HG03280 (cell line): Measurements from ENCODE around the gene ATXN7L1.
A peak's percentile ranks its signal among the peaks of the same experiment; 100 is the strongest.

Experiments
- ATAC-seq: cut with Tn5 transposase; IDR thresholded peaks from one replicate; pipeline ENCODE4 v1.9.1; 2021; ENCODE audit warnings: mild to moderate bottlenecking, moderate library complexity; ENCODE audit not compliant: unreplicated experiment

ATXN7L1 gene

DNA sequence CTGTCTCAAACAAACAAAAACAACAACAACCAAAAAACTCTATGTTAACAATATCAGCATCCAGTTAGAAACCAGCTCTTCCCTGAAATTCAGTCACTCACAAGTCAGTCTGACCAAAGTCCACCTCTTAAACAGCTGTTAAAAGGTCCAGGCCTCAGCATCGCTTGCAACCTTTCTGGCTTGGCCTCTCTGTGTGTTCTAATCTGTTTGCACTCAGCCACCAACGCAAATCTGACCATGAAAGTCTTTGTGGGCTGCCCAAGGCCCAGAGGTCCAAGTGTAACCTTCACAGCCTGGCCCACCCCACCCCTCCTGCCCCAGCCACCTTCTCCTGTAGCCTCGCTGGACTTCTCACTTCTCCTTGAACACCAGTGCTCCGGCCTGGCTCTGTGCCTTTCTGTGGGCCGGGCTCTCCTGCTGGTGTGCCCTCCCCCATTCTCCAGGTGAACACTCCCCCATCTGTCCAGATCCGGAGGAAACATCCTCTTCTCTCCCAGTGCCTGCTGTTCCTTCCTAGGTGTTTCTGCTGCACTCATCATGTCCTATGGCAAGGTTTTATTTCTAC, 222.9 kb downstream of the ATXN7L1 start:
- ATAC-seq = no peak

DNA sequence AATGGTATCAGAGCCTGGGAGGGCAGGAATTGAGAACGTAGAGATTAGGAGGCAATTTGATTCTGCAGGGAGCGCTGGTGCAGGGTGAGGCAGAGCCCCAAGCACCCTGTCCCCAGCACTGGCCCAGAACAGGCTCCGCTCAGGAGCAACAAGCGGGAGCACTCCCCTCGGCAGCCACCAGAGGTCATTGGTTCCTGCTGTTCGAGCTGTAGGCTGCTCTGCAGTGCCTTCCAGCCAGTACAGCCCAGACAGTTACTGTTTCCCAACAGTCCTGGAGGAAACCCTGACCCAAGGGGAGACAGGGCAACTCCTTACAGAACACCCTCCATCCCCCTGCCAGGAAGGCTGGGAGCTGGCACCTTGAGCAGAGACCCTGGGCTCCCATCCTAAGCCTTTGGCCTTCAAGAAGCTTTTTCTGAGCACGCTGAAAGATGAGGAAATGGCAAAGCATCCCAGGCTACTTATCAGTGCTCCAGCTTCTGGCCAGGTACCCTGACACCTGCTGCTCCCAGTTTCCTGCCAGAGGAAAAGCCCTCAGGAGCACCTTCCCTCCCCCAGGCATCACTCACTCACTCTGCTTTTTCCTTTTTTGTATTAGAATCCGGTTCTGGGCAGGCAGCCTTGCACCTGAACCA, 223.9 kb downstream of the ATXN7L1 start:
- ATAC-seq = peak; percentile 74

- no peak for ATAC-seq
Observed at GRCh38 chr7:105651798-105652197, 224.6 kb downstream of the ATXN7L1 start.

DNA sequence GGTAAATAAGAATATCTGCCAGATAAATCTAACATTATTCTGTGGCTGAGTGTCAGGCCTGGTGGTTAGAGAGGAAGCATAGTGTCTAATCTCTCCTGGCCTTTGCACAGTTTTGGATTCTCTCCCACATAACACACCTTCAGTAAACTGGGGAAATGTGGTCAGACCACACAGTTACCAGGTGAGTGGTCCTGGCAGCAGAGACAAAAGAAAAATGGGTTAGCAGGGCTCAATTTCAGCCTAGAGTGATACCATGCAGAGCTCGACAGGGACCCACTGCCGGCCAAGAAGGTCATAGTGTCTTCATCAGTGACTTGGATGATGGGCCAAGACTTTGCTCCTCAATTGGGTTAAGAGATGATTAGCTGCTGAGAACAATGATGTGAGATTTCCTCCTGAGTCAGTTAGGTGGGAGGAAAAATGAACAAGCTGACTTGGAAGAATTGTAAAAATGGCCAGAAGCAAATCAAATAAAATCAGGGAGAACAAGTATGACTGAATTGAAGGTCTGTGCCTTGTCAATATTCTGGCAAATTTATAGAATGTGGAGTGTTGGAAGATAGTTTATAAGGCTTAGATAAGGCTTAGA, 225.9 kb downstream of the ATXN7L1 start:
- no peak for ATAC-seq

GRCh38 chr7:105649727-105650381, 226.5 kb downstream of the ATXN7L1 start:
- no peak for ATAC-seq

DNA sequence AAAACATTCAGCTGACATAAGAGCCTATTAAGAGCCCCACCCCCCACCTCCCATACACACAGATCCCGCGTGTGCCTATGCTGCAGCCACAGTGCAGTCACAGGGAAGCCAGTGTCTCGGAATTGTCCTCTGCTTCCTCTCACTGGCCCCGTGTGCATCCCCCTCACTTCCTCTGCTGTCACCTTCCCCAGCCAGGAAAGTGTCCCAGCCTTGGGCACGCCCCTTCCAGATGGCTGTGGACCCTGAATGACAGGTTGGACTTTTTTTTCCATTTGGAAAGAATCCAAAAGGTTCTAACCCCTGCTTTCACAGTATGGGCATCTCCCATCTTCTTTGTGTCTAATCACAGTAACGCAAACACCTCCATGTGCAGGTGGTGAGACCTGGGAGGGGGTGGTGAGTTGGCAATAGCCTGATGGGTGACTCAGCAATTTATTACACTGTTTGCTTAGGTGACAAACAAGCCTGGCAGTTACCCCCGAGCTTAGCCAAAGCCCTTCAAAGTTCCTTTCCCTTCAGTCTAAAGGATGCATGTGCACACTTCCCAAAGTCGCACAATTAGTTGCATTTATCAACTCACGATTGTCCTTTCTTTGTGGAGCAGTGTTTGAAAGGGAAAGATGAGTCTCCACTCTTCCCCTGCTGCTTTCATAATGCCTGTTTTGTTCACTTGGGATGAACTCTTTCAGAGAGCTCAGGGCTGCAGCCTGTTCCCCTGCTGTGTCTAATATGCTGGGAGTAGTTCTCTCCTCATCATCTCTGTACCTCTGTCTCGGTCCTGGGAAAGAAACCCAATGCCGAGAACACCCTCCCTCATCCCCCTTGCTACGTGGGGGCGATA, 227.6 kb downstream of the ATXN7L1 start:
- ATAC-seq = no peak

- no peak for ATAC-seq
Observed at GRCh38 chr7:105647591-105647990, 228.8 kb downstream of the ATXN7L1 start.

DNA sequence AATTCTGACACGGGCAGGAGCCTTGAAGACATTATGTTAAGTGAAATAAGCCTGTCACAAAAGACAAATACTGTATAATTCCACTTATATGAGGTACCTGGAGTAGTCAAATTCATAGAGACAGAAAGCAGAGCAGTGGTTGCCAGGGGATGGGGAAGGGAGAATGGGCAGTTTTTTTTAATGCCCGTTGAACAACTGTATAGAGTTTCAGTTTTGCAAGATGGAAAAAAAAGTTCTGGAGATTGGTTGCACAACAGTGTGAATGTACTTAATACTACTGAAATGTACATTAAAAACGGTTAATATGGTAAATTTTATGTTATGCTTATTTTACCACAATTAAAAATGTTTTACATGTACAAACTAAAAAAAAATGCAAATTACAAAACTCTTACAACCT, 231.5 kb downstream of the ATXN7L1 start:
- no peak for ATAC-seq

DNA sequence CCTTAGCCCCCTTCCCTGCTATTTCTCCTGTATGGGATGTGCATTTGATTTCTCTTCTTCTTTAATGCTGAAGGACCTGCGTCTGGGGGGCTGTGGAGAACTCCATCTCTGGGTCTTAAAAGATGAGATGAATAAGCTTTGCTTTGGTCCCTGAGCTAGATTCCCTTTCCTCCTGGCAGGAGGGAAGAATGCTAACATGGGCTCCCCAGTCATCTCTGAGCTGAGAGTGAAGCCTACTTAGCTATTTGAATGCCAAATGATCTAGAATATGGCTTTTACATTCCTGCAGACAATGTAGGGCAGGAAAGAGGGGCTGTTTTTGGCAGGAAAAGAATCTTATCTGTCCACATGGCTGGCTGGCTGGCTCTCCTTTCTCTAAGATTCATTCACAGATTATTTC, 232.5 kb downstream of the ATXN7L1 start:
- ATAC-seq = no peak

DNA sequence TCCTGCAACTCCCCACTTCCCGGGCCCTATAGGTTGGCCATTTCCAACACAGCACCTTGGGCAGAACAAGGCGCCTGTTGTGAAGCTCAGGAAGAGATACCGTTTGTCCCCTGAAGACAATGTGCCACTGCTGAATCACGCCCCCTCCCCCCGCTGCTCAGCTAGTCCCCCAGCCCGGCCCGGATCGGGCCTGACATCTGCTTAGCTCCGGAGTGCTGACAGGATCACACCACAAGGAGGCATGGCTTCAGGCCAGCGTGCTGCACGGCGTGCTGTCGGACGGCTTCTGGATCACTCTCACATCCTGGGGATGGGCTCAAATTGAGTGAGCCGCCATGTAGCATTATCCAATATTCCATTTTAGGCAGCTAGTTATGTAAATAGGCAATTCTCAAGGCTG, 233.0 kb downstream of the ATXN7L1 start:
- ATAC-seq = no peak

DNA sequence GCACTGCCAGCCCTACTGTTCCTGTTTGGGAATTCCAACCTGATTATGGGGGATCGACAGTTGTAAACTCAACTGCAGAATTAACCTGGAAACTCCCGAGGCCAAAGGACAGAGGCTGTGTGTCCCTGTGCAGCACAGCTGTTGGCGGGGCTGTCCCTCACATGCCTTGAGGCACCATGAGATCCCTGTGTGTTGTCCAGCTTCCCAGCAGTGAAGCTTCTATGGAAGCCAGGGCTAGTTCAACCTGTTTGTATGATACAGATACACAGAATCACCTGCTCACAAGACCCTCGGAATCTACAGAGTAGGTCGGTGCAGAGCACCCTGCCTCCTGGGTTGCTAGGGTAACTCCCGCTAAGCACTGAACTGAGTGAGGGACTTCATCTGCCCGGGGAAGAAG, 234.1 kb downstream of the ATXN7L1 start:
- no peak for ATAC-seq

DNA sequence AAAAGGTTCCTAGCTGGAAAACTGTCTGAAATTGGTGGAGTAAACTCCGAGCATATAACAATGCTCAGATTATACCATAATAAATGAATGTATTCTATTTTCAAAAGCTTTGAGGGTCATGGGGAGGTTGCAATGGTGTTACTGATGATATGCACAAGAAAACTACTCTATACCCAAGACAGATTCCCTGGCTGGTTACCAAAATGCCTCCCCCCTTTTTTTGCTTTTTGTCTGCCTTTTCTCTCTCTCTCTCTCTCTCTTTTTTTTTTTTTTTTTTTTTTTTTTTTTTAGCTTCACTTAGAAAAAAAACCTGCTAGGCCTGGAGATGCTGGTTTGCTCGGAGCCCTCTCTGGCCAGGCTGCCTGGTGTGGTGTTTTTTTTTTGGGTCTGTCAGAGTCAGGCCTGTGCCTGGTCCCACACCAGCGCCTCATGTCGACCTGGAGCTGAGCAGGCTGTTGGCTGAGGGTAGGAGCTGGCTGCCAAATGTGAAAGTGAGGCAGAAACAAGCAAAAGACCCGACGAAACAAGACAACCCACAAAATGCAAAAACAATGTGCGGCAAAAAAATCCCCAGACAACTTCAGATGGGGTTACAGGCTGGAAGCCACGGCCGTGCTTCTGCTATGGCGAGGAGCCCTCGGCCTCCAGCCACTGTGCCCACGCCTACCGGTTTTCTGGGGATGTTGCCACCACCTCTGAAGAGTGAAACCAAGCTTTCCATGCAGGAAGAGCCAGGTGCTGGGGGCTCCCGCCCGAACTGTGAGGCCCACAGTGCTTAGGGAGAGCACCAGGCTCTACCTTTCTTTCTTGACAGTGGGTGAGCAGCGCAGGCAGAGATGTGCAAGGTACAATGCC, 235.2 kb downstream of the ATXN7L1 start:
- ATAC-seq = no peak

GRCh38 chr7:105639667-105640493, 236.5 kb downstream of the ATXN7L1 start:
- ATAC-seq = no peak

- no peak for ATAC-seq
Observed at GRCh38 chr7:105638902-105639495, 237.4 kb downstream of the ATXN7L1 start.

GRCh38 chr7:105638334-105638733, 238.1 kb downstream of the ATXN7L1 start:
- no peak for ATAC-seq

DNA sequence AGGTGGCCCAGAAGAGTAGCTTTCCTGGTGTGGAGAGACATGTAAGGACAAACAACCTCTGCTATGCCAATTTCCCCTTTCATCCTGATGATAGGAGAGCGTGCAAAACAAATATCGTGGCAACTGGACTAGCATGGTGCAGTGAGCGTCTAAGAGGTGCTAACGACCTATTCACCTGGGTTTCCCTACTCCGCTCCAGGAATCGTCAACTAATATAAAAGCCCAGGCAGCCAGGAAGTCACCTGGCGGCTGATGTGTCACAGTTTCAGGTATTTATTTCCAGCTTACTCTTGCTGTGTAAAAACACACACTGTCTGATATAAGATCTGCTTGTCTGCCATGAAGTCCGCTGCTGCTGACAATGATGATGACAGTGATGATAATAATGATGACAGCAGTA, 238.6 kb downstream of the ATXN7L1 start:
- ATAC-seq = no peak

GRCh38 chr7:105636982-105637381, 239.4 kb downstream of the ATXN7L1 start:
- ATAC-seq = no peak

DNA sequence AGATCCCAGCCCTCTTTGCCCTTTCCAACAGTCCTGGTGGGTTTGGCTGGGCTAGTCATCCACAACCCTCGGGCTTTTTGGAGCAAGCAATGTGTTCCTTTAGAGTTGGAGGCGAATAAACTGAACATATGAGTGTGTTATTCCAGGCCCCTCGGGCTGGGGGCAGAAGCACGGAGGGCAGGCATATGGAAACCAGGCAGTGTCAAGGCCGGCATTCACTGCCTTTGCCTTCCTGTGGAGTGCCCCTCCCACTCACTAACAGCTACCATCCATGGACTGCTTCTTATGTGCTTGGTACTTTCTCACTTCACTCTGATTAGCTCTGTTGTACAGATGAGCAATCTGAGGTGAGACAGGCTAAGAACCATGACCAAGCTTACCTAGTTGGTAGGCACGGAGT, 241.2 kb downstream of the ATXN7L1 start:
- no peak for ATAC-seq

GRCh38 chr7:105625986-105626385, 250.4 kb downstream of the ATXN7L1 start:
- no peak for ATAC-seq
